ENCODE measurements around the gene GTPBP4. TPM values are rescaled to one million over a fixed set of nuclear protein-coding genes. Genes with fewer than 3 reads are reported as not detected.

GTPBP4 gene
- total and polyA plus RNA-seq, 2 of the 13 experiments (the other 11 are each of a cell fraction or from before 2014, with no cell fraction given) = 24.1 to 85.5 TPM

DNA sequence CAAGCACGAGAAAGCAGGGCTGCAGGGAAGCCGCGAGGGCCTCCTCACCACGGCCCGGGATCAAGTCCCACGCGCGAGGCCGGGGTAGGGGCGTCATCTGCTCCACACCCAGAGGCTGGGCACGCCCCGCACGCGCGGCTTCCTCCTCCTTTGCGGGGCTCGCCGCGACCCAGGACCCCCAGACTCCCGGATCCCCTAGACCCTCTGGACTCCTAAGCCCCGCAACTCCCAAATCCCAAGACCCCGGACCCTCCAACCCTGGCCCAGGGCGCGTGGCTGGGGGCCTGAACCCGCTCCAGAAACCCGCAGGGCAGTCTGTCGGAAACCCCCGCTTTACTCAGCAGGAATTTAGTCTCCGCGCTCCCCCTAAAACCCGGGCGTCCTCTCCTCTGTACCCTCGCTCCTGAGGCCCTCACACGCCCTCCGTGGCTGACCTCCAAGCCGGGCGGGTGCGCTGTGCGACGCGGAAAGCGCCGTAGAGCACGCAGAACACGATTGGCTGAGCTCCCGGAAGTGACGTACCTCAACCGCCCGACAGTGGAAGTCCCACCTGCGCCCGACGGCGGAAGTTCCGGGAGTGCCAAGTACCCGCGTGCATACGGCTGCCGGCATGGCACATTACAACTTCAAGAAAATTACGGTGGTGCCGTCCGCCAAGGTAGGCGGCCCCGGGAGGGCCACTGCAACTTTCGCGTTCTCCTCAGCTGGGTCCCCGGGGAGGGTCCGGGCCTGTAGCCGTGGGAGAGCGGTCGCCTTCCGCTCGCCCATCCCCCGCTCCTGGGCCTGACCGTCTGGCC lies at the start of gene GTPBP4 (continued):
- TF ChIP-seq ZNF530 (CRISPR knock-in tag; IDR thresholded peaks at IDR 0.05; ENCODE audit: low read depth) (no peak), ETV6 (CRISPR knock-in tag; conservative IDR thresholded peaks at IDR 0.05) (no peak), HBP1 (CRISPR knock-in tag; IDR thresholded peaks at IDR 0.05; ENCODE audit: low read depth) (0 out of 2 replicates have a peak, but pooled peaks have one; percentile 50), ZNF276 (CRISPR knock-in tag; IDR thresholded peaks at IDR 0.05; ENCODE audit: low read depth) (no peak), TEF (CRISPR knock-in tag; IDR thresholded peaks at IDR 0.05) (no peak), JARID2 (CRISPR knock-in tag; IDR thresholded peaks at IDR 0.05; ENCODE audit: insufficient replicate concordance) (no peak), RCOR2 (CRISPR knock-in tag; IDR thresholded peaks at IDR 0.05) (no peak), EEA1 (CRISPR knock-in tag; IDR thresholded peaks at IDR 0.05; ENCODE audit: borderline replicate concordance) (peak; percentile 71; the same call in 1 of the 2 replicates), PBX2 (CRISPR knock-in tag; IDR thresholded peaks at IDR 0.05) (no peak), ZNF616 (CRISPR knock-in tag; IDR thresholded peaks at IDR 0.05; ENCODE audit: low read depth) (no peak), ZNF619 (CRISPR knock-in tag; IDR thresholded peaks at IDR 0.05) (no peak), YEATS4 (CRISPR knock-in tag; IDR thresholded peaks at IDR 0.05; ENCODE audit: borderline replicate concordance) (peak; percentile 97), ZNF331 (CRISPR knock-in tag; IDR thresholded peaks at IDR 0.05) (no peak; the same call in none of the 2 replicates), TGIF2 (CRISPR knock-in tag; IDR thresholded peaks at IDR 0.05) (no peak; the same call in 1 of the 2 replicates)
- TF ChIP-seq, protein P1, sequence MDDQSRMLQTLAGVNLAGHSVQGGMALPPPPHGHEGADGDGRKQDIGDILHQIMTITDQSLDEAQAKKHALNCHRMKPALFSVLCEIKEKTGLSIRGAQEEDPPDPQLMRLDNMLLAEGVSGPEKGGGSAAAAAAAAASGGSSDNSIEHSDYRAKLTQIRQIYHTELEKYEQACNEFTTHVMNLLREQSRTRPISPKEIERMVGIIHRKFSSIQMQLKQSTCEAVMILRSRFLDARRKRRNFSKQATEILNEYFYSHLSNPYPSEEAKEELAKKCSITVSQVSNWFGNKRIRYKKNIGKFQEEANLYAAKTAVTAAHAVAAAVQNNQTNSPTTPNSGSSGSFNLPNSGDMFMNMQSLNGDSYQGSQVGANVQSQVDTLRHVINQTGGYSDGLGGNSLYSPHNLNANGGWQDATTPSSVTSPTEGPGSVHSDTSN (CRISPR knock-in tag; IDR thresholded peaks at IDR 0.05; ENCODE audit: borderline replicate concordance) = 0 out of 2 replicates have a peak, but pooled peaks have one; percentile 40
- TF ChIP-seq, protein P2, sequence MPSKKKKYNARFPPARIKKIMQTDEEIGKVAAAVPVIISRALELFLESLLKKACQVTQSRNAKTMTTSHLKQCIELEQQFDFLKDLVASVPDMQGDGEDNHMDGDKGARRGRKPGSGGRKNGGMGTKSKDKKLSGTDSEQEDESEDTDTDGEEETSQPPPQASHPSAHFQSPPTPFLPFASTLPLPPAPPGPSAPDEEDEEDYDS (CRISPR knock-in tag; IDR thresholded peaks at IDR 0.05) = peak; percentile 45; the same call in 1 of the 2 replicates

All from HepG2 (cell line).